ENCODE results near the gene ZBTB37.

DNA sequence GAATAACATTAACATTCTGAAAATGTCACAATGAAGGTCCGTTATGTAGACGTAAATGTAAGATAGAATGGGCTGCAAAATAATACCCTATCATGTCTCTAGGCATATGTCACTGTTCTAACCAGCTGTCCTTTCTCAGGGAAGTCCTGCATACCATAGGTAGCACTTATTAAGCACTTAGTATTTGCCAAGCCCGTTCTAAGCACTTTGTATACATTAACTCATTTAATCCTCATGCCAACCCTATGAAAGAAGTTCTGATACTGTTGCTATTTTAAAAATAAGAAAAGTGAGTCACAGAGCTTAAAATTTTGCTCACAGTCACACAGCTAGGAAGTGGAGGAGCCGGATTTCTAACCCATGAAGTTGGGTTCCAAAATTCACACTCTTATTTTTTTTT is 16.1 kb upstream of the ZBTB37 start:
- TF ChIP-seq, protein P1, sequence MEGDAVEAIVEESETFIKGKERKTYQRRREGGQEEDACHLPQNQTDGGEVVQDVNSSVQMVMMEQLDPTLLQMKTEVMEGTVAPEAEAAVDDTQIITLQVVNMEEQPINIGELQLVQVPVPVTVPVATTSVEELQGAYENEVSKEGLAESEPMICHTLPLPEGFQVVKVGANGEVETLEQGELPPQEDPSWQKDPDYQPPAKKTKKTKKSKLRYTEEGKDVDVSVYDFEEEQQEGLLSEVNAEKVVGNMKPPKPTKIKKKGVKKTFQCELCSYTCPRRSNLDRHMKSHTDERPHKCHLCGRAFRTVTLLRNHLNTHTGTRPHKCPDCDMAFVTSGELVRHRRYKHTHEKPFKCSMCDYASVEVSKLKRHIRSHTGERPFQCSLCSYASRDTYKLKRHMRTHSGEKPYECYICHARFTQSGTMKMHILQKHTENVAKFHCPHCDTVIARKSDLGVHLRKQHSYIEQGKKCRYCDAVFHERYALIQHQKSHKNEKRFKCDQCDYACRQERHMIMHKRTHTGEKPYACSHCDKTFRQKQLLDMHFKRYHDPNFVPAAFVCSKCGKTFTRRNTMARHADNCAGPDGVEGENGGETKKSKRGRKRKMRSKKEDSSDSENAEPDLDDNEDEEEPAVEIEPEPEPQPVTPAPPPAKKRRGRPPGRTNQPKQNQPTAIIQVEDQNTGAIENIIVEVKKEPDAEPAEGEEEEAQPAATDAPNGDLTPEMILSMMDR (IDR thresholded peaks at IDR 0.05 in 8 of 11, conservative IDR thresholded peaks at IDR 0.05 in 3 of 11), result no peak
- no peak for TF ChIP-seq POLR2A (IDR thresholded peaks at IDR 0.05)

All from spleen (tissue), 7 donors.